Measurements from ENCODE around the gene FAM219A.
"Not testable (repeated sequence)": the region's sequence is repeated elsewhere in the genome, so short reads cannot be mapped to it uniquely, and the experiment has no call there.

Gene FAM219A

GRCh38 chr9:34373749-34374148 lies 84.6 kb downstream of the FAM219A start:
- DNase-seq (ENCODE audit: low read depth): no peak
- H3K4me3 ChIP-seq (ENCODE audit: low read depth, low read length): no peak overlapping the region
- TF ChIP-seq CTCF (IDR thresholded peaks at IDR 0.05; ENCODE audit: insufficient read depth, low read depth, low read length, missing control alignments): no peak

GRCh38 chr9:34372467-34373011 lies 85.8 kb downstream of the FAM219A start:
- no peak for TF ChIP-seq CTCF (IDR thresholded peaks at IDR 0.05; ENCODE audit: insufficient read depth, low read depth, low read length, missing control alignments)
- no peak overlapping the region for H3K4me3 ChIP-seq (ENCODE audit: low read depth, low read length)
- no peak for DNase-seq (ENCODE audit: low read depth)

GRCh38 chr9:34371886-34372466 lies 86.4 kb downstream of the FAM219A start:
- no peak overlapping the region for H3K4me3 ChIP-seq (ENCODE audit: low read depth, low read length)
- TF ChIP-seq CTCF (IDR thresholded peaks at IDR 0.05; ENCODE audit: insufficient read depth, low read depth, low read length, missing control alignments): no peak
- no peak for DNase-seq (ENCODE audit: low read depth)

- DNase-seq (ENCODE audit: low read depth): no peak
- no peak for TF ChIP-seq CTCF (IDR thresholded peaks at IDR 0.05; ENCODE audit: insufficient read depth, low read depth, low read length, missing control alignments)
- H3K4me3 ChIP-seq (ENCODE audit: low read depth, low read length): no peak overlapping the region
Measured at GRCh38 chr9:34370970-34371880, 87.1 kb downstream of the FAM219A start.

- TF ChIP-seq CTCF (IDR thresholded peaks at IDR 0.05; ENCODE audit: insufficient read depth, low read depth, low read length, missing control alignments): no peak
- DNase-seq (ENCODE audit: low read depth): no peak
- H3K4me3 ChIP-seq (ENCODE audit: low read depth, low read length): no peak overlapping the region
Measured at GRCh38 chr9:34370335-34370969, 87.9 kb downstream of the FAM219A start.

GRCh38 chr9:34369636-34370035 lies 88.7 kb downstream of the FAM219A start:
- no peak for DNase-seq (ENCODE audit: low read depth)
- no peak for TF ChIP-seq CTCF (IDR thresholded peaks at IDR 0.05; ENCODE audit: insufficient read depth, low read depth, low read length, missing control alignments)
- H3K4me3 ChIP-seq (ENCODE audit: low read depth, low read length): no peak overlapping the region

- DNase-seq (ENCODE audit: low read depth); H3K4me3 ChIP-seq (ENCODE audit: low read depth, low read length): not testable (repeated sequence)
Measured at GRCh38 chr9:34368796-34369195, 89.6 kb downstream of the FAM219A start.

- H3K4me3 ChIP-seq (ENCODE audit: low read depth, low read length); DNase-seq (ENCODE audit: low read depth): not testable (repeated sequence)
Measured at GRCh38 chr9:34367751-34368410, 90.5 kb downstream of the FAM219A start.

Measured in GM12865 (cell line).